Measurements from ENCODE around the gene CDK5R2.

DNA sequence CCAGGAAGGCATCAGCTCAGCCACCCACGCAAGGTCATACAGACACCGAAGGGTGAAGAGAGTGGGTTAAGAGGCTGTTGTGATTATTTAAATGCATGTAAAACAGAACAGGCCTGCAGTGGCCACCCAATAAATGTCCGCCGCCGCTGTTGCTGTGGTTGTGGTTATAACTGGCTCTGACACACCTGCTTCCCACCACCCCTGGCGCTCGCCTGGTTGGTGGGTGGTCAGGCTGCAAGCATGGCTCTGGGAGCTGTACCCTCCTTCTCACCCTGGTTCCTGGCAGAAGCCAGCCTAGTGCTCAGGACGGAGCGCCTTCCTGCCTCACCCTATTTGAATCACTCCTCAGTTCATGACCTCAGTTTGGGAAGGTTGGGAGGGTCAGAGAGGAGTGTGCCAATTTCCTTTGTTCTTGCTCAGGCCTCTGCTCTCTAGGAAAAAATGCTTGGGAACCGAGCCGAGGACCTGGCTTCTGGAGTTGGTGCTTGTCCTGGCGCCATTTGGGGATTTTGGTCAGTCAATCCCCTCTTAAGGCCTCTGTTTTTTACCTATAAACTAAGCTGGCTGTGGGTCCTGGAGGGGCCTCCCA, 39.0 kb downstream of the CDK5R2 start:
- TF ChIP-seq POLR2A (IDR thresholded peaks at IDR 0.05; ENCODE audit: low read depth, low read length) (no peak), TAF1 (IDR thresholded peaks at IDR 0.05; ENCODE audit: low read depth, low read length) (no peak), POLR2AphosphoS5 (IDR thresholded peaks at IDR 0.05; ENCODE audit: low read depth, low read length) (no peak), SPI1 (IDR thresholded peaks at IDR 0.05; ENCODE audit: low read depth, low read length) (no peak)

Measured in GM12891 (cell line).